Activated CD4-positive, alpha-beta T cell treated with anti-CD3 and anti-CD28 coated beads, Interleukin-2, Interleukin-4, amounts not matched to agents 100 ng/mL and 50 ng/mL, durations not matched to agents 16 hours and 8 hours (primary cell): Measurements from ENCODE around the gene RSU1.

ENCODE experiments used
- DNase-seq: peaks from one replicate; pipeline ENCODE4 v3.0.0-alpha.2; 2020; ENCODE audit warnings: low spot score

Gene RSU1

GRCh38 chr10:16822027-16822426, 4.8 kb upstream of the RSU1 start:
- no peak for DNase-seq

- DNase-seq, result no peak
Observed at GRCh38 chr10:16820421-16820820, 3.2 kb upstream of the RSU1 start.

GRCh38 chr10:16820018-16820417, 2.8 kb upstream of the RSU1 start:
- DNase-seq, result no peak

- DNase-seq, result no peak
Observed at GRCh38 chr10:16819436-16819835, 2.2 kb upstream of the RSU1 start.

- DNase-seq, result no peak
Observed at GRCh38 chr10:16819026-16819425, 1.8 kb upstream of the RSU1 start.

GRCh38 chr10:16816830-16817124, 447 bp downstream of the RSU1 start:
- DNase-seq, result no peak

- no peak for DNase-seq
Observed at GRCh38 chr10:16816171-16816570, 1.1 kb downstream of the RSU1 start.

- no peak for DNase-seq
Observed at GRCh38 chr10:16814012-16814411, 3.2 kb downstream of the RSU1 start.

- no peak for DNase-seq
Observed at GRCh38 chr10:16812676-16813075, 4.5 kb downstream of the RSU1 start.

- no peak for DNase-seq
Observed at GRCh38 chr10:16811765-16812164, 5.5 kb downstream of the RSU1 start.

GRCh38 chr10:16811292-16811691, 5.9 kb downstream of the RSU1 start:
- DNase-seq, result no peak

- peak; percentile 47 for DNase-seq
Observed at GRCh38 chr10:16809074-16809718, 8.0 kb downstream of the RSU1 start.

GRCh38 chr10:16804123-16804522, 13.1 kb downstream of the RSU1 start:
- no peak for DNase-seq

GRCh38 chr10:16803464-16803863, 13.8 kb downstream of the RSU1 start:
- no peak for DNase-seq

GRCh38 chr10:16799621-16800020, 17.6 kb downstream of the RSU1 start:
- no peak for DNase-seq

- no peak for DNase-seq
Observed at GRCh38 chr10:16798571-16798970, 18.7 kb downstream of the RSU1 start.

- peak; percentile 20 for DNase-seq
Observed at GRCh38 chr10:16795410-16796073, 21.7 kb downstream of the RSU1 start.

- DNase-seq, result no peak
Observed at GRCh38 chr10:16794005-16794404, 23.2 kb downstream of the RSU1 start.

- DNase-seq, result no peak
Observed at GRCh38 chr10:16792675-16793074, 24.5 kb downstream of the RSU1 start.

- DNase-seq, result no peak
Observed at GRCh38 chr10:16789765-16790164, 27.5 kb downstream of the RSU1 start.

GRCh38 chr10:16789261-16789660, 28.0 kb downstream of the RSU1 start:
- DNase-seq, result no peak

- no peak for DNase-seq
Observed at GRCh38 chr10:16788778-16789177, 28.4 kb downstream of the RSU1 start.

- peak; percentile 31 for DNase-seq
Observed at GRCh38 chr10:16788125-16788524, 29.1 kb downstream of the RSU1 start.

GRCh38 chr10:16787361-16787791, 29.8 kb downstream of the RSU1 start:
- peak; percentile 65 for DNase-seq
